Kidney (tissue), 14 donors: Measurements from ENCODE around the gene UNC119. TPM values are rescaled to one million over a fixed set of nuclear protein-coding genes. Genes with fewer than 3 reads are reported as not detected.

Source experiments
- DNase-seq, 5 donors: peaks; one replicate each; pipeline ENCODE4 v3.0.0-alpha.2; 2013 to 2020
- FAIRE-seq: peaks from 2 replicates; lab custom pipeline; 2012; peaks lifted over from hg19 to GRCh38; lab: Jason Lieb, UNC
- H3K27ac ChIP-seq, 2 donors: one replicate each; pipeline ENCODE4 v1.7.0; 2013; ENCODE audit warnings: low read depth in 2 of 2, low read length in 2 of 2, inconsistent platforms in 1 of 2
- H3K27me3 ChIP-seq: one replicate; pipeline ENCODE4 v1.7.1; 2013; ENCODE audit warnings: low read length, inconsistent platforms; ENCODE audit not compliant: control insufficient read depth, insufficient read depth
- H3K36me3 ChIP-seq, 3 donors: one replicate each; pipeline versions ENCODE4 v1.7.0 to v1.7.1; 2013; ENCODE audit warnings: low read length in 3 of 3, control low read depth in 1 of 3, inconsistent platforms in 1 of 3; ENCODE audit not compliant: insufficient read depth in 3 of 3, control insufficient read depth in 2 of 3
- H3K4me1 ChIP-seq, 3 donors: one replicate each; pipeline versions ENCODE4 v1.7.0 to v1.7.1; 2013; ENCODE audit warnings: low read length in 3 of 3, inconsistent platforms in 1 of 3, low read depth in 1 of 3; ENCODE audit not compliant: control insufficient read depth in 2 of 3, insufficient read depth in 2 of 3
- H3K4me3 ChIP-seq, 3 donors: one replicate each; pipeline versions ENCODE4 v1.7.0 to v1.8.1; 2013; ENCODE audit warnings: low read length in 3 of 3, control low read depth in 1 of 3, inconsistent platforms in 1 of 3
- H3K9ac ChIP-seq, 3 donors: one replicate each; pipeline versions ENCODE4 v1.7.0 to v1.7.1; 2013; ENCODE audit warnings: low read length in 3 of 3, control low read depth in 1 of 3, inconsistent platforms in 1 of 3
- H3K9me3 ChIP-seq, 3 donors: one replicate each; pipeline versions ENCODE4 v1.7.0 to v1.7.1; 2013; ENCODE audit warnings: low read length in 3 of 3, control low read depth in 1 of 3, inconsistent platforms in 1 of 3; ENCODE audit not compliant: control insufficient read depth in 2 of 3, insufficient read depth in 1 of 3
- CTCF ChIP-seq: IDR thresholded peaks from 3 replicates; pipeline ENCODE4 v1.5.1; 2012; ENCODE audit warnings: mild to moderate bottlenecking, moderate library complexity, borderline replicate concordance; ENCODE audit not compliant: insufficient read depth; ENCODE audit errors: extremely low read depth
- intact Hi-C: fragments of 100-400 bp; cut with DNase I; formaldehyde crosslinking; loops from one replicate; pipeline ENCODE4 v1.11.1; 2022
- polyA plus RNA-seq: library from polyadenylated mRNA; stranded (reverse); fragments of 350-450 nt; fragmentation: Illumina TruSeq; extraction: RNeasy Lipid Tissue Mini Kit (QIAGEN cat#74804); gene quantifications from one replicate; pipeline ENCODE4 v1.2.3, GENCODE V29; 2014; ENCODE audit warnings: low read depth, low replicate concordance; ENCODE audit not compliant: insufficient read depth
- total RNA-seq: library from RNA; stranded (reverse); fragmentation: NEBNext Ultra II Directional; extraction: Animal tissue kit (Norgen Biotek cat#: 25700); gene quantifications from one replicate; pipeline ENCODE4 v1.2.1, GENCODE V29; 2021
- donor health status: control.
- donor health status: control.
- donor health status: control.
- donor health status: control.
- donor health status: control.
- donor health status: DM: yes; HTN: yes; CAD: no.
- donor health status: Normal renal cell carcinoma (clear cell type).

Gene UNC119
- total and polyA plus RNA-seq, 2 donors from 2014 or later, result 19.0 to 60.7 TPM

- intact Hi-C loops, result no loop called here
- H3K27ac ChIP-seq, result no peak overlapping the region
Observed at GRCh38 chr17:28545141-28545503, 7.3 kb downstream of the UNC119 start.

GRCh38 chr17:28544402-28545140, 7.9 kb downstream of the UNC119 start:
- Histone ChIP-seq H3K4me3 (no peak overlapping the region), H3K4me1 (no peaks in the 10 kb centered on the region), H3K9me3 (no peaks in the 10 kb centered on the region), H3K9ac (no peak overlapping the region), H3K36me3 (no peaks in the 10 kb centered on the region), H3K27me3 (no peaks in the 10 kb centered on the region), H3K27ac (no peak overlapping the region)
- TF ChIP-seq CTCF, result no peak
- FAIRE-seq (no peak), DNase-seq (peak in 1 of 5 donors; percentile 17)
- intact Hi-C loops, result no loop called here

More at GRCh38 chr17:28545141-28545503, 7.3 kb downstream of the UNC119 start:
- DNase-seq (peak in 1 of 5 donors; percentile 2), FAIRE-seq (no peak)
- Histone ChIP-seq H3K9me3 (no peaks in the 10 kb centered on the region), H3K27me3 (no peaks in the 10 kb centered on the region), H3K4me1 (no peaks in the 10 kb centered on the region), H3K36me3 (no peaks in the 10 kb centered on the region), H3K9ac (no peak overlapping the region), H3K4me3 (no peak overlapping the region)
- TF ChIP-seq CTCF, result no peak

- H3K27me3 ChIP-seq, result no peaks in the 10 kb centered on the region
- no peaks in the 10 kb centered on the region for H3K4me1 ChIP-seq
- H3K4me3 ChIP-seq, result no peak overlapping the region
- intact Hi-C loops, result no loop called here
- no peaks in the 10 kb centered on the region for H3K36me3 ChIP-seq
- FAIRE-seq (no peak), DNase-seq (no peak)
- no peaks in the 10 kb centered on the region for H3K9me3 ChIP-seq
- no peak overlapping the region for H3K9ac ChIP-seq
- no peak overlapping the region for H3K27ac ChIP-seq
- no peak for TF ChIP-seq CTCF
Observed at GRCh38 chr17:28541439-28541838, 11.0 kb downstream of the UNC119 start.
